T-helper 22 cell (primary cell): ENCODE measurements around the gene RAB25.

Experiments
- DNase-seq: peaks from one replicate; pipeline ENCODE4 v3.0.0-alpha.2; 2020; ENCODE audit warnings: low read depth

Gene RAB25

DNA sequence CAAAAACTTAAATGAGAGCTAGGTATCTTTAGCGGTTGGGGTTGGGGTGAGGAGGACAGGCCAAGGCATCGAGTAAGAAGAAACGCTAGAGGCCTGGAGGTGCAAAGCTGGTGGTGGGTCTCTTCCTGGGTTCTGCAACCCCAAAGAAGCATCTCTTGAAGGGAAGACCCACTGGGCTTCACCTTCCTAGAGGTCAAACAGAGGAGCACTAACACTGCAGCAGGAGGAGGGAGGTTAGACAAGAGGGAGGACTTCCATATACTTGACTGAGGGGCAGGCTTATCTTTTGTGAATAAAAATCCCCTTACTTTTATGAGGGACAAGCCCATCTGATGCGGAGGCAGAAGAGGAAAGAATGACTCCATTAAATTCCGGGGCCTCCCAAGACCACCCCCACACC, 18.8 kb downstream of the RAB25 start:
- DNase-seq, result no peak

DNA sequence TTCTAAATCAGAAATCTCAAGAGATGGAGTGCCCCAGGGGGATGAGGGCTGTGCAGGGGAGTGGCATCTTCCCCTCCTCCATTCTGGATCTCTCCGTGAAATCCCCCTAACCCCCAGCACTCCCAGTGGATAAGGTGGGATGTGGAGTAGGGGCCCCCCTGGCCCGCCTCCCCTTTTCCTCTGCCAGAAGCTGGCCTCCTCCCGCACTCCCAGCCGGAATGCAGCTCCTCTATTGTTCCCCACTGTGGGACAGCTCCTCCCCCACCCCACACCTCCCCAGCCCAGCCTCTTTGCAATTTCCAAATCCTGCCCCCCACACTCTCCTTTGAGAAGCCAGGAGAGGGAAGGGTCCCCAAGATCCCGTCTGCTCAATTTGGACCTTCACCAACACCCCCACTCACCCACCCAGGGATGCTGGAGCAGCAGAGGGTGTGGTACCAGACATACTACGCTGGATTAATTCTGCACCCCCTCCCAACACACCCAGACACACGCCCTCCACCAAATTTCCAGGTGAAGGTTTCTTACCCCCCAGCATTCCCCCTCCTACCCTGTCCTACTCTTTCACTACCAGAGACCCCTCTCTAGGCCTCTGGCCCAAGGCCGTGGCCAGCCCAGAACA, 19.4 kb downstream of the RAB25 start:
- no peak for DNase-seq

DNA sequence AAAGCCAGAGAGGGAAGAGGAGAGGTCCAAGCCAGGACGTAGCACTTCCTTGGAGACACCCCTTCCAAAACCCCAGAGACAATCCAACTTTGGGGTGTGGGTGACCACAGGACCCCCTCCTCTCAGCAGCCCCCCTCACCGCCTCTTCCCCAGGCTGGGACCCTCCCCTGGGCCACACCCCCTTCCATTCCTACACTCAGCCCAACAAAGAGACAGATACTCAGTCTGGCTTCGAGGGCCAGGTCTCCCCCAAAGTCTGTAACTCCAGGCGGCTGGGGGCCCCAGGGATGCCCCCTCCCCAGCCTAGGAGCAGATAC, 19.9 kb downstream of the RAB25 start:
- DNase-seq, result no peak

DNA sequence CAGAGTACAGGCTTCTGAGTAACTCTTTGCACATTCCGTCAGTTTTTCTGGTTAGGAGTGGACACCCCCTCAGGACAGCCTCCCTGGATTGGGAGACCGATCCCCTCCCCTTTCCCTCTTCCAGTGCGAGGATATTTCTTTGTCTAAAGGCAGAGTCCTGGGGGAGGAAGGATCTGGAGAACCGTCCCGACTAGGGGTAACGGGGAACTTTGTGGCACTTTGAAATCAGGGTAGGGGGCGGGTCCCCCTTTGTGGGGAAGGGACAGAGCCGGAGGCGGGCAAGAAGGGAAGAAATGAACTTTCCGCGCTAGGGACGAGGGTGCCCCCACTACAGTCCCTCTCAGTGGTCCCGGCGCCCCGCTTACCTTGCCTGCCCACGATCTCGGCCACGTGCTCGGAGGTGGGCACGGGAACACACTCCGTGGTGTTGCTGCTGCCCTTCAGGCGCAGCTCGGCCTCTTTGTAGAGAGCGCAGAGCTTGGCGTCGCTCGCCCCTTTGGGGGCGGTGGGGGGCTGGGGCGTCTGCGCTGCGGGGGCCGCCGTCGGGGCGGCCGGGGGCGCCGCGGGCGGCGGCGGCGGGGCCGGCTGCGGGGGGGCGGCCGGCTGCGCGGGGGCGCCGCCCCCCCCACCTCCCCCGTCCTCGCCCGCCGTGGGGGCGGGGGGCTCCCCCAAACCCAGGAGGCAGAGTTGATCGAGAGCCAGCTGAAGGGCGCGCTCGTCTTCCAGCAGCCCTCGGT, 20.4 kb downstream of the RAB25 start:
- DNase-seq, result no peak

DNA sequence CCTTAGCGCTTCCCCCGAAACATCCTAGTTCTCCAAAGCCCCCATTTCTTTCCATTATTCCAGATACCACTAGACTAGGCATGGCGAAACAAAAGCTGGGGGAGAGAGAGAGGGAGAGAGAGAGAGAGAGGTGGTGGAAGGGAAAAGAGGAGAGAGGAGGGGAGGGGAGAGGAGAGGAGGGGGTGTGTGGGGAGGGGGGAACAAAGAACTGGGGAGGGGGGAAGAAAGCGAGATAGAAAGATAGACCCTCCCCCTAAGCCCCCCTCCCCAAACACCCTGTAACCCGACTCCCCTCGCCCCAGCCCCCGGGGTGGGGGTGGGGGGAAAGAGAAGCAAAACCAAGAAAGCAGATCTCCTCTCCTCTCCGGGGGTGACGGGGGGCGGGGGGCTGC, 21.0 kb downstream of the RAB25 start:
- no peak for DNase-seq

DNA sequence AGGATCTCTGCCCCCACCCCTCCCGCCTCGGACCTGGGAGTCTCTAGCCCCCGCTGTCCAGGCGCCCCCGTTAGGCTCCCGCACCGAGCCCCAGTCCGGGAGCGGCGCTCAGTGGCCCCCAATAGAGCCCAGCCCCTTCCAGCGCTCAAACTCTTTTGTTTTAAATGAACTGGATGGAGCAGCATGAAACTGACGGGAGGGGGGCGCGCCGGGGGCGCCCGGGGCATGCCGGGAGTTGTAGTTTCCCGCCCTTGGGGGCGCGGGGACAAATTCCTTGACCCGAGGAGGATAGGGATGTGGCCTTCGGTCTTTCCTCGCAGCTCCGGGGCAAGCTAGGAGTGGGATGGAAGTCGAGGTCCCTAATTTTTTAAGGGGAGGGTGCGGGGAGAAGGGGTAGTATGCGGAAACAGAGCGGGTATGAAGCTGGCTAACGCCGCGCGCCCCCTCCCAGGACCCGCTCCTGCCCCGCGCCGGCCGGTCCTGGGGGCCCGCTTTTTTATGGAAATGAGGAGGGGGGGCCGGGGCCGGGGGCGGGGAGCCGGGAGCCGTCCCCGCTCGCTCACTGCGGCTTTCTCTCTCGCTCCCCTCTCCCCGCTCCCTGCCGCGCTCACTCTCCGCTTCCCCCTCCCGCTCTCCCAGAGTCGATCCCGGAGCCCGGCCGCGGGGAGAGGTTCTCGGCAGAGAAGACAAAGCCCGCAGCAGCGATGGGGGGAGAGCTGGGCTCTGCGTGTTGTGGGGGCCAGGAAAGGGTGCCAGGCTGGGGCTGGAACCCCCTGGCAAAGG, 21.5 kb downstream of the RAB25 start, which contains the start of gene MEX3A:
MEX3A (minus strand) TSS at position 157 of the 783 bp plus-strand sequence. CDS start 467 bp downstream, outside the sequence.
- peak; percentile 37 for DNase-seq

DNA sequence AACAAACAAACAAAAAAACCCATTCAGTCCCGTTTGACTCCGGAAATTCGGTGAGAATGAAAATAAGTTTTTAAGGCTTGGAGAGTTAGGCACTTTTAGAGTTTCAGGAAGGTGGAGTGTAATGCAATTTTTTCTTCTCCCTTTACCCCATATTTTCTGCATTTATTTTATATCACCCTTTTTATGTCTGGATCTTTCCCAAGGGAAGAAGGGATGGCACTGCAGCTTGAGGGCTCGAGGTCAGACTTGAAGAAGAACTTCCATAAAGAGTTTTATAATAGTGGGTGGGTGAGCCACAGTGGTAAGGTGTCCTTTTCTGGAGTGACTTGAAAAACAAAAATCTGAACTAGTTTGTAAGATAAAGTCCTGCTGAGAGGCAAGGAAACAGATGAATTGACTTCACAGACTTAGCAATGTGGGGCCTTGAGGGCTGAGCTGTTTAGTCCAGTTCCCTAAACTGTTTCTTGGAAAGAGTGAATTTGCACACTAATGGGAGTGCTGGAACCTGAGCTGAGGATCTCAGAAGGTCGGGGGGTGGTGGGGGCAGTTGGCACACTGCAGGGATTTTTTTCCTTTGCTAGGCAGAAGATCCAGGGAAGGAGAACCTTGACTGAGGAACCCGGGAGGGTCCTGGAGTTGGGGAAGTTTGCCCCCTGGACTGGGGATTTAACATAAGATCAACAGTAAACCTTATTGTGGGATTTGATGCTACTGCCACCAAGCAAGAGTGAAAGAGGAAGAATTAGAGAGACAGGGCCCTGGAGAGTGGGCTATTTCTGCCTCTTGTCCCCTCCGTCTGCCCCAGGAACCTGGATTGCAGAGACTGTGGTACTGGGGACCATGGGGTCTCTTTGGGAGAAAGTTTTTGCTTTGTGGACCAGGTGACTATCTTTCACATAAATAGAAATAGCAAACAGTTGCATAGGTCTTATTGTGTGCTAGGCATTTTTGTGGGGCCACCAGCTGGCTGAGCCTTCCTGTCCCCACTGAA, 23.1 kb downstream of the RAB25 start:
- no peak for DNase-seq

DNA sequence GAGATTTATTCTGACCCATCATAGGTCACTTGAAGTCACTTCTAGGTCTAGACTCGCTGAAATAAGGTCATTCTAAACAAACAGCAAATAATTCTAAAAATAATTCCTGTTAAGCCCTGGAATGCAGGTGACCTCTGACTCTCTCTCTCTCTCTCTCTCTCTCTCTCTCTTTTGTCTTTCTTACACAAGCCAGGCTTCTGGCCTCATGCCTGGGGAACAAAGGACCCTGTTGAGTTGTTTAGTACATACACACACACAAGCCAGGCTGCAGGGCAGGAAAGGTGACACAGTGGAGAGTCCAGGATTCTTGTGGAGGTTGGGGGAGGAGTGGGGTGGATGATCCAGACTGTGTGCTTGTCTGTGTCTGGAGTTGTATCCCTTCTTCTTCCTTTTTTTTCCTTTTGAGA, 25.3 kb downstream of the RAB25 start:
- no peak for DNase-seq

DNA sequence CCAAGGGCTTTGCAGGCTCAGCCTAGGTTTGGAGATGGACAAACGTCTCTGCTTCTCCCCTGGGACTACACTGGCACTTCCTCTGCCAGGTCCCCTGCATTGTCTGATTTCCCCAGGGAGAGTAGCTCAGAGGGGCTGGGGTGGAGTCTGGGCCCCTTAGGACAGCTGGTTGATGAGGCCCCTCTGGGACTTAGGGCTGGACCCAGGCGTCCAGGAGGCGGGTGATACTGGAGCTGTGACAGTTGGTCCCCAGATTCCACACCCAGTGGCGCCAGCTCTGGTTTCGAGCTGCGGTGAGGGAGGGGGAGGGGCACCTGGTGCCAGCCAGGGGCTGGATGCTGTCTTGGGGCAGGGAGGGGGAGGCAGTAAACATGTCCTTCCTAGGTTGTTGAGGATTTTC, 28.7 kb downstream of the RAB25 start:
- no peak for DNase-seq

DNA sequence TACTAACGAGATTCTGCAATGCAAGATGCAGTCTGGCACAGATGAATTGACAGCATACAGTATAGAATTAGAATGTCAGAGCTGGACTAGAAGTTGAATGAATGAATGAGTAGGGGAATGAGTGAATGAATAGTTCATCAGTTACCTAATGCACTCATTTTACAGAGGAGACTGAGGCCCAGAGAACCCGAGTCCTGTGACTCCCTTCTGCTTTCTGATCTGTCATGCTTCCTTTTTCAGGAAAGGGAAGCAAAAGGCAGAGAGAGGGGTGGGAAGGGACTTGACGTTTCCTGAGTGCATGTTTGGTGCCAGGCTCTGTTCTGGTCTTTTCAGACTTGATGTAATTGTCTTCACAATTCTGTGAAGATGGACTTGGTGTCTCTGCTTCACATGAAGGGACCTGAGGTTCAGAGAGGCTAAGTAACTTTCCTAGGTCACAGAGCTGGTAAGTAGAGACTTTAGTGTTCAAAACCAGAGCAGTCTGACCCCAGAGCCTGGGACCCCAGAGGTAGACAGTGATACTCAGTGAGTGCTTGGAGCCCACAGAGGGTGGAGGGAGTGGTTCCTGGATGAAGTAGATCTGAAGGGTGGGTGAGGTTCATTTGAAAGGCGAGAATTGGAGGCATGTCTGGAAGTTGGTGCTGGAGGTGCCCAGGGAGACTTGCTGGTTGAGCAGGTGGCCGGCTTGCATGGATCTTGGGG, 29.3 kb downstream of the RAB25 start:
- no peak for DNase-seq

DNA sequence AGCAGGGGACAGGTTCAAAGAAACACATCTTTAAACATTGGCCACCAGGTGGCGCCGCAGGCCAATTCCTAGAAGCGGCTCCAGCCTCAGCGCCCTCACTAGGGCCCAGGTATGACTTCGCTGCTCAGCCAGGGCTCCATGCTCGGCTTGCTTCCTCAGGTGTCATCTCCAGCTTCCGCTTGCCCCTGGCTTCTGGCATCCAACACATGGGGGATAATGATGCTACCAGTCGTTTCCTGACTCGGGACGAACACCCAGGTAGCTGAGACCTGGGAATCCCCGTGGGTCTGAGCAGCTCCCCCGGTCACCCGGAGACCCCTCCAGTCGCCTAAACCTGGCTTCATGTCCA, 29.9 kb downstream of the RAB25 start:
- peak; percentile 68 for DNase-seq

DNA sequence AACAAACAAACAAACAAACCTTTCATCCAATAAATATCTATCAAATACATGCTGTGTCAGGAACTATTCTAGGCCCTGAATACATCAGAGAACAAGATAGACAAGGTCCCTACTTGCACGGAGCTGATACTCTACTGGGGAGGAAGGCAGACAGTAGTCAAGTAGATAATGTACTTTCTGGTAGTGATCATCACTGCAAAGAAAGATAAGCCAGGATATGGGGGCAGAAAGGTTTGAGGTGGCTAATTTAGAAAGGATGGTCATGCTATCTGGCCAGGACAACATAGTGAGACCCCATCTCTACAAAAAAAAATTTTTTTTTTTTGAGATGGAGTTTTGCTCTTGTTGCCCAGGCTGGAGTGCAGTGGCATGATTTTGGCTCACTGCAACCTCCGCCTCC, 30.6 kb downstream of the RAB25 start:
- no peak for DNase-seq

DNA sequence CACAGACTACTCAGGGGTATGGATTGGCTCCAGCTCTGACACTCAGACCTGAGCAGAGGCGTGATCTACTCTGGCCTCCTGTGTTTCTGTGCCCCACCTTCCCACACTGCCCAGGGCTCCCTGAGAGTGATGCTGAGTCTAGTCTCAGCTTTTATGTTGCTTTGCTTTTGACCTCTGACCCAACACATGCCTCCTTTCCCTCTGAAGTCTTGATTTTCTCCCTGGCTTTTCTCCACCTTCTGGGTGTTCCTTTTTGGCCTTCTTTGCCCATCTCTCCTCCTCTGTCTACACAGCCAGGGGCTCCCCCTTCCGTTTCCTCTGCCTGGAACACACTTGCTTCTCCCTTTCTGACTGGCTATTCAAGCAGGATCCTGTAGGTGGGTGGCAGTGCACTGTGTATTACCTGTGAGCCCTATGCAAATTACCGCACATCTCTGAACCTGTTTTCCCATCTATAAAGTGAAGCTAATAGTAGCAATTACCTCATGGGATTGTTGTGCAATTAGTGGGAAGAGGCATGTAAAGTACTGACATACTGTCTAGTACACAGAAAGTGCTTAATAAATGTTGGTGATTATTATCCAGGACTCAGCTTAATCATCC, 35.0 kb downstream of the RAB25 start:
- DNase-seq, result no peak

DNA sequence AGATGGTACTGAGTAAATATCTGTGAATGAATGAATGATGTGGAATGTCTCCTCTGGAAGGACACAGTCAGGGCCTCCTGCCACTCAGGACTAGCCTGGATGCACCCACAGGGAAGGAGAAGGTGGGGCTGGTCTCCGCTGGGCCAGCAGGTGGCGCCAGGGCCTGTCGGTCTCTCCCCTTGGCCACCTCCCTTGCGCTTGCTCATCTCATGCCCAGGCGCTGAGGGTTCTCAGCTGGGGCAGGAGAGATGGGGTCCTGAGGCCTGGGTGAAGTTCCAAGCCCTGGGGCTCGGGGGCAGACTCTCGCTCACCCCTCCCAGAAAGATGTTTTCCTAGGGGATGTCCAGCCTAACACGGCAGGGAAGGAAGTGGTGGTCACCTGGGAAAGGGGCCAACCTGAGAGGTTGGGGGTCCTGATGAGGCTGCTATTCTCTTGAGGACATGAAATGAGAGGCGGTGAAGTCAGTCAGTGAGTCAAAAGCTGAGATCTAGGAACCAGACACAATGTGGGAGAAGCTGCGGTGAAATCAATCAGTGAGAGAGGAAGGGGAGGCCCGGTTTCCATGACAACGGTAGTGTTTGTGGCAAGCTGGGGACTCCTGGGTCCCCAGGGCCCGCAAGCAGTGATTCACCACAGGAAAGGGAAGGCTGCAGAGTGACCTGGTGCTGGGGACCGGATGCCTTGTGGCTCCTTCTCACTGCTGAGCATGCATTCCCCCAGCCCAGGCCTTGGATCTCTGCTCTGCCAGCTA, 35.9 kb downstream of the RAB25 start:
- DNase-seq, result peak; percentile 94

DNA sequence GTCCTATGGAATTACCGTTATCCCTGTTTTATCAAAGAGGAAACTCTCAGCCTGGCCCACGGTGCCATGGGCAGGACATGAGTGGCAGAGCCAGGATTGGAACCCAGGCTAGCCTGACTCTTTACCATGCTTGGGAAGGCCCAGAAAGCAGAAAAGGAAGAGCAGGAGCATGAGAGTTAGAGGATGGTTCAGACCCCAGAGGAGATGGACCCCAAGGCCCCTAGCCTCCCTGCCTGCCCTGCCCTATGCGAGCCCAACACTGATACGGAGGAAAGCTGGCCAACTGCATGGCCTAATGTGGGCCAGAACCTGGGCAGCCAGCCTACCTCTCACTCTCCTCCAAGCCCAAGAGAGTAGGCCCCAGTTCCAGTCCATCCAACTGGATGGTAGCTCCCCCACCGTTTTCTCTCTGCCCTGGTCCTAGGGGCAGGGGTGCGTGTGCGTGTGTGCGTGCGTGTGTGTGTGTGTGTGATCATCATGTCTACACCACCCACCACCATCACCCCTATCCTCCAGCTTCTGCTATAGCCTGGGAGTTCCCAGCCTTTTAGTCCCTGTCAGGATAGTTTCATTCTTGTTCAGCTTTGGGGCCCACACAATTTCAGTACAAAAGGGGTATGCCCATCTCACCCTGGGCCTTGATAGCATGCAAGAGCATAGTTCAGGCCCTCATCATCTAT, 36.7 kb downstream of the RAB25 start:
- DNase-seq, result no peak

DNA sequence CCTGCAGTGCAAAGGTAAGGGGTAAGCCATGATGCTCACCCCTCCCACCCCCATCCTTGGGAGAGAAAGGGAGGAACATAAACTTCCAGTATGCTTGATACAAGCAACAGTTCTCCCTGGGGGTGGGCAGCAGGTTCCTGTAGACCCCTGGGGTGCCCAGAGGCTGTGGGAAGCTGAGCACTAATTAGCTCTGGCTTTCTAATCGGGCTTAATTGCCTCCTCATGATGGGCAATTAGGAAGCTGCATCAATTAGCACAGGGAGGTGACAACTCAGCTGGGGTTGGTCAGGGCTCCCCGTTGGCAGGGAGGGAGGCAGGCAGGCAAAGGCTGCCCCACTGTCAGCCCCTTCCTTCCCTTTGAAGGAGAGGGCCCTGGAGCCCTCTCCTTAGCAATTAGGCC, 37.8 kb downstream of the RAB25 start:
- no peak for DNase-seq

DNA sequence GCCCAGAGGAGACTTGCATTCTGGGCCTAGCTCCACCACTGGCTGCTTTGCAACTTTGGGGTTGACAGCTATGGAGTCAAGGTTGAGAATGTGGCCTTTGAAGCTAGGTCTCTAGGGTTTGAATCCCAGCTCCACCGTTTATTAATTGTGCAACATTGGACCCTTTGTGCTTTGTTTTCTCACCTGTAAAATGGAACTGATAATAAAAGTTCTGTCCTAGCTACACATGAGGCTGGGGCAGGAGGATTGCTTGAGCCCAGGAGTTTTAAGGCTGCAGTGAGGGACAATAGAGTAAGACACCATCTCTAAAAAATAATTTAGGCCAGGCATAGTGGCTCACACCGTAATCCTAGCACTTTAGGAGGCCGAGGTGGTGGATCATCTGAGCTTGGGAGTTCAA, 38.3 kb downstream of the RAB25 start:
- no peak for DNase-seq

DNA sequence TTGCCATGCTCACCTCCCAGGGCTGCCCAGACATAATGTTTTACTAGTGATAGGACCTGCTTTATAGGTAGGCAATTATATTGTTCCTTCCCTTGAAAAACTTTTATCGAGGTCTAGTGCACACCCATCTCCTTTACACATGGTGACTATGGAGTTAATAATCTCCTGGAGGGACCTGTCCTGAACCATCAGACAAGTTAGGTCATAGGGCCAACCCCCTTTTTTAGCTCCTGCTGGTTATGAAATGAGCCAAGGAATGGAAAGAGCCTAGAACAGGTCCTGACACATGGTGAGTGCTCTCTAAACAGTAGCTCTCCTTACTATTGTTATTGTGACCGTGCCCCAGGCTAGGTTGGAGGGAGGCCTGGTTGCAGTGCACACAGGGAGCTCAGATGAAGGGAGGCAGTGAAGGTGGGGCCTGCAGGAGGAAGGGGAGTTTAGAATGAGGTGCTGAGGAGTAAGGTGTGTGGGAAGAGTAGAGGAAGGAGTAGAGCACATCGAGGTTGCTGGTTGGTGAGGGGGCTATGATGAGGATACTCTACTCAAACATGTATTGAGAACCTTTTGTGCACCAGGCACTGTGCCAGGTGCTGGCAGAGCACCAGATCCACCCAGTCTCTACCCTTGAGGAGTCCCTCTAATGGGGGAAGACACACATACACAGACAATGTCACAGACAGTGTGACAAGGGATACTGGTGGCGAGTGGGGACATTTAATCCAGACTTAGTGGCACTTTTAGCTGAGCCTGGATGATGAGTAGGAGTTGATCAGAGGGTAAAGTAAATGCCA, 39.4 kb downstream of the RAB25 start:
- no peak for DNase-seq

DNA sequence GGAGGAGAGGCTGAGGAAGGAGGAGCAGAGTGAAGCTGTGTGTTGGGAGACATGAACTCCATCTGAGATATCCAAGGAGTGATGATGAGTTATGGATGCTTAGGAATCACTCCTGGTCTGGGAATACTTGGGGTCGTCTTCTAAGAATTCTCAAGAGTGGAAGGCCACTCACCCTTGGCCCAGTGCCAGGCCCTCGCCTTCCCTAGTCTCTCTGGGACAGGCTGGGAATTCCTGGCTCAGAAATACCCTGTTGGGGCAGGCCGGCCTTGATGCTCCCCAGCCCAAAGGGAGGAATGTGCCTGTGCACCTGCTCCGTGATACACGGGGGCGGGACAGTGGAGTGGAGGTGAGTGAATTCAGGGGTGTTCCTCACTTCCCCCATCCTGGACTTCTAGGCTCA, 40.9 kb downstream of the RAB25 start:
- DNase-seq, result no peak
